ENCODE measurements around the gene SOX2.

Gene SOX2

GRCh38 chr3:181698263-181698954, 13.3 kb upstream of the SOX2 start:
- no peak for TF ChIP-seq CTCF (IDR thresholded peaks at IDR 0.05; ENCODE audit: insufficient read depth, low read length, poor library complexity, severe bottlenecking)
- no peak overlapping the region for H3K9ac ChIP-seq (ENCODE audit: low read length)
- H3K79me2 ChIP-seq (ENCODE audit: insufficient read depth, low read length) = no peaks in the 10 kb centered on the region
- no peak overlapping the region for H3K27ac ChIP-seq (ENCODE audit: low read depth, low read length)
- no peak overlapping the region for H2AFZ ChIP-seq (ENCODE audit: low read depth, low read length, severe bottlenecking)
- no peaks in the 10 kb centered on the region for H3K27me3 ChIP-seq (ENCODE audit: low read length)
- H3F3A ChIP-seq (ENCODE audit: insufficient read depth) = no peaks in the 10 kb centered on the region
- H3K36me3 ChIP-seq (ENCODE audit: low read length) = no peaks in the 10 kb centered on the region
- no peaks in the 10 kb centered on the region for H4K20me1 ChIP-seq (ENCODE audit: low read depth, low read length)
- H3K4me3 ChIP-seq (ENCODE audit: insufficient read depth, low read length, poor library complexity, severe bottlenecking) = no peak overlapping the region
- H3K9me2 ChIP-seq (replicated peaks; ENCODE audit: insufficient read depth, low read length) = no peaks in the 10 kb centered on the region
- H3K4me2 ChIP-seq (ENCODE audit: low read depth, low read length, poor library complexity, severe bottlenecking) = no peak overlapping the region
- H3K9me3 ChIP-seq (ENCODE audit: insufficient read depth, low read length) = no peaks in the 10 kb centered on the region

- Histone ChIP-seq H3K4me2 (ENCODE audit: low read depth, low read length, poor library complexity, severe bottlenecking) (no peak overlapping the region), H3K9me3 (ENCODE audit: insufficient read depth, low read length) (no peaks in the 10 kb centered on the region), H3K27ac (ENCODE audit: low read depth, low read length) (no peak overlapping the region), H3K79me2 (ENCODE audit: insufficient read depth, low read length) (no peaks in the 10 kb centered on the region), H3K9me2 (replicated peaks; ENCODE audit: insufficient read depth, low read length) (no peaks in the 10 kb centered on the region), H3K4me3 (ENCODE audit: insufficient read depth, low read length, poor library complexity, severe bottlenecking) (no peak overlapping the region), H2AFZ (ENCODE audit: low read depth, low read length, severe bottlenecking) (no peak overlapping the region), H3K36me3 (ENCODE audit: low read length) (no peaks in the 10 kb centered on the region), H3K9ac (ENCODE audit: low read length) (no peak overlapping the region), H3K27me3 (ENCODE audit: low read length) (no peaks in the 10 kb centered on the region), H3F3A (ENCODE audit: insufficient read depth) (no peaks in the 10 kb centered on the region), H4K20me1 (ENCODE audit: low read depth, low read length) (no peaks in the 10 kb centered on the region)
- TF ChIP-seq CTCF (IDR thresholded peaks at IDR 0.05; ENCODE audit: insufficient read depth, low read length, poor library complexity, severe bottlenecking) = no peak
These were observed 12.4 kb upstream of the SOX2 start for GRCh38 chr3:181699171-181699903.

- H3K9ac ChIP-seq (ENCODE audit: low read length) = no peak overlapping the region
- no peaks in the 10 kb centered on the region for H3K9me3 ChIP-seq (ENCODE audit: insufficient read depth, low read length)
These were observed 11.3 kb upstream of the SOX2 start for GRCh38 chr3:181700168-181701087.

More at GRCh38 chr3:181700168-181701087, 11.3 kb upstream of the SOX2 start:
- Histone ChIP-seq H3K27ac (ENCODE audit: low read depth, low read length) (no peak overlapping the region), H3K4me3 (ENCODE audit: insufficient read depth, low read length, poor library complexity, severe bottlenecking) (no peak overlapping the region), H3K79me2 (ENCODE audit: insufficient read depth, low read length) (no peaks in the 10 kb centered on the region), H4K20me1 (ENCODE audit: low read depth, low read length) (no peaks in the 10 kb centered on the region), H3F3A (ENCODE audit: insufficient read depth) (no peaks in the 10 kb centered on the region), H3K27me3 (ENCODE audit: low read length) (no peaks in the 10 kb centered on the region), H3K36me3 (ENCODE audit: low read length) (no peaks in the 10 kb centered on the region), H3K4me2 (ENCODE audit: low read depth, low read length, poor library complexity, severe bottlenecking) (peak overlapping the region; percentile 42), H2AFZ (ENCODE audit: low read depth, low read length, severe bottlenecking) (no peak overlapping the region), H3K9me2 (replicated peaks; ENCODE audit: insufficient read depth, low read length) (no peaks in the 10 kb centered on the region)
- TF ChIP-seq EZH2phosphoT487 (conservative IDR thresholded peaks at IDR 0.05; ENCODE audit: low read length) (no peak), CTCF (IDR thresholded peaks at IDR 0.05; ENCODE audit: insufficient read depth, low read length, poor library complexity, severe bottlenecking) (peak; percentile 38)

Data from SU-DHL-6 (cell line).